Measurements from ENCODE around the gene ABCA4.
A peak's percentile ranks its signal among the peaks of the same experiment; 100 is the strongest.

The ABCA4 gene

DNA sequence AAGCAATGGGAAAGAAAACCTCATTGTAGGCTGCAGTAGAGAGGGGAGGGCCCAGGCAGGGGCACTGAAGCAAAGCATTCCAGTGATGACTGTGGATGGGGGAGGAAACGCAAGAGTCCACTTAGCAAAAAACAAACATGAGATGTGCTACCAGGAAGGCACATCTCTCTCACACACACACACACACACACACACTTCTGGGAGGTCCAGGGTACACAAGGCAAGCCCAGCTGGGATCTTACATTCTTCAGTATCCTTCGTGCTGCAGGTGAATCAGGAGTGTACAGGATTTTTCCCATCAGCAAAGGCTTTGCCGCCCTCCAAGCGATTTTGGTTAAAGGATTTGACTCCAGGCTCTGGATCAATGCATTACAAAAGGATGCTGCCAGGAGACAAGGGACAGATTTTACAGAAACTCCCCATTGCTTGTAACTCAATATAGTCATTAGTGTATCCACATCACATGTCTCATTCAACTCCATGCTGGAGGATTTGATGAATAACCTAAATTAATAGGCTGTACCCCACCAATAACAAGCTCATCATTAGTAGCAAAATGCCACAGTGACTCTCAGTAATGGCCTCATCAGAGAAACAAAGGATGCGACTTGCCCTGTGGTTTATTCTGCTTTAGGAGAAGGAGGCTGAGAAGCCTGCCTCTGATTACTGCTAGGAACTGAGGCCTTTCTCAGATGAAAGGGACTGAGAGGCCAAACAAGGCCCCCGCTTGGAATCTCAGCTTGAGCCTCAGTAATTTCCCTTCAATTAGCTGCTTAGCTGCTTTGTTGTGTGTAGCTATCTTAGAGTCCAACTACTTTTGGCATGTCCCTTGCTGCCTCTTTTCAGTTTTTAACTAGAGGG lies 41.6 kb downstream of the ABCA4 start:
- DNase-seq = no peak

DNA sequence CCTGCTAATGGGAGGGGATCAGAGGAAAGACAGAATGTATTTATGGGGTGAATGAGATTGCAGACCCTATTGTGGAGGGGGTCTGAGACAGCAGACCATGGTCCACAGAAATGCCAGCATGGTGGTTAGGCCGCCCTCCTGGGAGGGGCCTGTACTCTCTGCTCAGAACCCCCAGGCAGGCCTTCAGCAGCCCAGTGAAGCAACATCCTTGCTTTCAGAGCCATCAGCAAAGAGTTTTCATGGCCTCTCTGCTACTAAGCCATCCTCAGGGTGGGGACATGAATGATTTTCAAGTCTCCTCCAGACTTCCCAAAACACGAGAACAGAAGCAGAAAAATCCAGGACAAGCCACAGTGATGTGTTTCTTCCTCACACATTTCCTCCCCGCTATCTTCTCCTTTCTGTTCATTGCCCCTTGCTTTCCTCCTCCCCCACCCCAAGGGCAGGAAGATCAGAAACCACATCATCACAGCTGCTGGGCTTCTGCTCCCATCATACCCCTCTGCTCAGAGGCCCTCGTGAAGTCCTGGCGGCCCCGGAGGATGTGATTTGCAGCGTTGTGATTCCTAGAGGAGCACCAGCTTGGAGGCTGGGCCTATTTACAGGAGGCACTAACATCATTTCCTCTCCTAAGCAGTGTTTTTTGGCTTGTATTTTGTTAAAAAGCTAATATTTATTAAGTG lies 48.0 kb downstream of the ABCA4 start:
- no peak for DNase-seq

DNA sequence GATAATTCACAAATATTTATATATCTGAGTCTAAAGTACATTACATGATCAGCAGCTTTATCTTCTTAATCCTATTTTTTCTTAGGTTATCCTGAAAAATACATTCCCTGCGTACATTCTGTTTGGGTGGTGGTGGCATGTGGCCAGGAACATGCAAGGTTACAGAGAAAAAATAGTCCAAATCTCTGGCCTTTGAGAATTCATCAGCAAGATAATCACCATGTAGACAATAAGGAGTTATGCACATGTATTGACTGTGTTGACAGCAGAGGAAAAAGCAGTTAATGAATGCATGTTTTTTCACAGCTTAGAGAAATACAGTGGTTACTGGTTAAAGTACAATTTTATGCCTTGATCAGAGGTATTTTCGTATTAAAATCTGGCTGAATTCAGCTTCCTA lies 49.0 kb downstream of the ABCA4 start:
- no peak for DNase-seq

DNA sequence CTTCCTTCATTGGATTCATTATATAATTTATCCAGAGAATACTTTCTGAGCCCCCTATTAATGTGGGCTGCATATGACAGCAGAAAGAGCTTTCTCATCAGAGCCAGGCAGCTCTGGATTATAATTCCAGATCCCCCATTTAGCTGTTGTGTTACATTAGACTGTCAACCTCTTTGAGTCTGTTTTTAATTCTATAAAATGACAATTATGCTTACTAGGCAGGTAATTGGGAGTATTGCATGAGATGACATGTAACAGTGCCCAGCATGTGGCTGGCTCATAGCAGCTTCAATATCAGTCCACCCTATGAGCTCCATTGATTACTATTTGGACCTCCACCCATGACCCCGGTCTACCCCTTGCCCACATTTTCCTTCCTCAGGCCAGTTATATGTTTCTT lies 49.6 kb downstream of the ABCA4 start:
- DNase-seq = no peak

DNA sequence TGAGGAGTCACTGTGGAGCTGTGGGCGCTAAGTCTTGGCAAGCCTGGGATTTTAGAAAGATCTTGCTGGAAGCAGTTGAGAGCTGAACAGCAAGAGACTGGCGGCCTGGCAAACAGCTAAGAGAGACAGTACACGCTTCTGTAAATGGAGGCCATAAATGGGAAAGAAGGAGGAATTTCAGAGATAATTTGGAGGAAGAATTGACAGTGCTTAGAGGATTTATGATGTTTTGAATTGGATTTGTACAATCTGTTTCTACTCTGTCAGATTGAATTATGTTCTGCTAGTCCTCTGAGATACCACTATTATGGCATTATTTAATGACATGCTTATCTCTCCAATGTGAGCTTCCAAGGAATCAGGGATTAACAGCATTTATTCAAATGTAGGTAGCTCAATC lies 50.1 kb downstream of the ABCA4 start:
- no peak for DNase-seq

DNA sequence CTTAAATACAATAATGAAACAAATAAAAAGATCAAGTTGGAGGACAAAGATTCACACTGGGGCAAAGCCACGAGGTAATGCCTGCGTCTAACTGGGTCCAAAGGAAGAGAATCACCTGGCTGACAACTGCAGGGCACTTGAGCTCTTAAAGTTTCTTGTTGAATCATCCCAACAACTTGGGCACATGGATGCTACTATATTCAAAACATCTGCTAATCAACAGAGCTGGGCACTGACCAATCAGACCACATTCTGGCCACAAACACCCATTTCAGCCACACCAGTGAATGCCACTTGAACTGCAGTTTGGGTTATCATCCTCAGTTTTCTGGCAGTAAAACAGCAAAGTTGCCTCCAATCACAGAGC lies 51.0 kb downstream of the ABCA4 start:
- no peak for DNase-seq

DNA sequence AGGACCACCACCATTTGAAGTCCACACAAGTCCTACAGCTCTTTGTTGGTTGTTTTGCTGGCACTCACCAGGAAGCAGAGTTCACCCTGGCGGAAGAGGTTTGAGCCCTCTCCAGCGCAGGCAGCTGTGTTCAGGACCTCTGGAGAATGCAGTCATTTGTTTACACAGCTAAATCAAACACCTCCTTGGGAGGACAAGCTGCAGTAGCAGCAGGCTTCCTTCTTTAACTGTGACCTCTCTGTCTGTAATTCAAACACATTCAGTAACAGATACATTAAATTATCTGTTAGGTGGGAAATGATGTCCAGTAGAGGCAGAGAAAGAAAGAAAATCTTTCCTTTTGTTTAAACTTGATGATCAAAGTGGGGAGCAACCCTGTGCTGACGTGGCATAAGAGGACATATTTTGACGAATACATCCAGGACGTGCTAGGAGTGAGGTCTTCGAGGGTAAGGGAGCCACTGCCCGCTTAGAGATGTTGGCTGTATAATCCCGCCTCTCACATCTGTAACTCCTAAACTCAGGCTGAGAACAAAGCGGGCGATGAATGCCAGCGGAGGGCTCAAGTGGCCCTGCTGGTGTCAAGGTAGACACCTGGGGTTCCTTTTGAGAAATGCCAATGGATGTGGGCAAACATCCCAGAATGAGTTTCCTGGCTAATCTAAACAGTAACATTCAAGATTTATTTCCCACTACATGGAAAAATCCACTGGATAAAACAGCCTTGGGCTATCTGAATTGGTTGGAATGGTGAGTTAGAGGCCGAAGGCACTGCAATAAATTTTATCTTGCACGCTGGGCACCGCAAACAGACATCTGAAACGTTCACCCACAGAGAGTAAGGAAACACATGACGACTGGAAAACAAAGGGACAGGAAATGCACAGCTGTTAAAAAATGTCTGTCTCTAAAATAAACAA lies 51.7 kb downstream of the ABCA4 start:
- DNase-seq = peak; percentile 60

DNA sequence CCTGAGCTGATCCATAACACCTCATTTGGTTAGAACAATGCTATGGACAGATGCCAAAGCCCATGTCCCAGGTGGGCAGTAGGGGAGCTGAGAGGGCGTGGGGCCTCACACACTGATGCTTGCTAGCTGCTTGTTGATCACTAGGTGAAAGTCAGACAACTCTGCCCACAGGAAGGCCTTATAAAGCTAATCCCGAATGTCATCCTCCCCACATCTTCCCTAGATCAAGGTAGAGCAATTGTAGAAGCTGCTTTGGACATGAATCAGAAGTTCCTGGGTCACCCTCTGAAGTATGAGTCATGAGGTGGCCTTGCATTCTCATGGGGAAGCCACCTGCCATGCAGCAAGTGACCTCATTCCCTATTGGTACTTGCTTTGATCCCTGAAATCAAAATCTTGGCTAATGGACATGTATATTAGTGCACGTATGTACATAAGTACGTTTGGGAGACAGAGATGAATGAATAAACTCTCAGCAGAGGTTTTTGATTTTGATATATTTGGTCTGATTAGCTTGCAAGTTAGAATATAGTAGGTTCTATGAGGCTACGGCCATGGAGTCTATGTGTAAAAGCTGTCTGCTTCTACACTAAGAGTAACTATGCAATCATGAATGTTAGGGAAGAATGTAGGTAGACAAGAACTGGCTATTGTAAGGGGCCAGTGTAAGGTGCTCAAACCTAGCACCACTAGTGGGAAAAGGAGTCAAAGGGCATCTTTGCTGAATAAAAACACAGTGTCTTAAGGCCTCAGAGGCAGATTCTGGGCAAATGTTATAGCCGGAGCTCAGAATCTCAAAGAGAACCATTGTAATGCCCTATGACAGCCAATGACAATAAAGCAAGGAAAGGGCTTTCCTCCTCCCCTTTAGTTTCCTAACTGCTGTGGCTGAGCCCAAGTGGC lies 52.6 kb downstream of the ABCA4 start:
- DNase-seq = no peak

DNA sequence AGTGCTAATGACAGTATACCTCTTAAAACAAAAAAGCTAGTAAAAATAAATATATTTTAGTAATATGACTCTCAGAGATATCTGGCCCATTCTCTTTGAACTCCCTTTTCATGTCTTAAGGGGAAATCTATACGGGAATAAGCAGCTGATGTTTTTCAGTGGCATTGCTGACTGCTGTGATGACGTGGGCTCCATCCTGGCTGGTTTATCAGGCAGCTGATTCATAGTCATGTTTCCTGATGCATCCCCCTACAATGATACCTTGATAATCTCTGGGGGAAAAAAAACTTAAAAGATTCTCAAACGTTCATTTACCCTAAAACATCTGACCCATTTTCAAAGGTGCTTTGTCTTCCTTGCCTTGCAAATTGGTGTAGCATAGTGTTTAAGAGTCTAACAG lies 53.8 kb downstream of the ABCA4 start:
- DNase-seq = no peak

DNA sequence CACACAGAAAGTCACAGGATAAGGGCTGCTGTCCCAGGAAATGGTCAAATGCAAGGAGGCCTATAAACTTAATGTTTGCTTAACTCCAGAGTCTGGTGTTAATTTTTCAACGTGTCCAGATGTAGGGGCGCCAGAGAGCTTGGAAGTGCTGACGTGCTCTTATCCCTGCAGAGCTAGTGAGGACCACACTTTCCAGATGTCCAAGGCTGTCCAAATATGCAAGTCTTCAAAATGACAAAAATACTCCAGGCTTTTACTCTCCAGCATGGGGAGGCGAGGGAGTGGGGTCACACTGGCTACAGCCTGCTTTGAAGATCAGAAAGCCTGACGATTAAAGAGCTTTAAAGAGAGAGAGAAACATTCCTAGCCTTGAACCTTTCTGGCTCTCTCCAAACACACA lies 57.6 kb downstream of the ABCA4 start:
- no peak for DNase-seq

DNA sequence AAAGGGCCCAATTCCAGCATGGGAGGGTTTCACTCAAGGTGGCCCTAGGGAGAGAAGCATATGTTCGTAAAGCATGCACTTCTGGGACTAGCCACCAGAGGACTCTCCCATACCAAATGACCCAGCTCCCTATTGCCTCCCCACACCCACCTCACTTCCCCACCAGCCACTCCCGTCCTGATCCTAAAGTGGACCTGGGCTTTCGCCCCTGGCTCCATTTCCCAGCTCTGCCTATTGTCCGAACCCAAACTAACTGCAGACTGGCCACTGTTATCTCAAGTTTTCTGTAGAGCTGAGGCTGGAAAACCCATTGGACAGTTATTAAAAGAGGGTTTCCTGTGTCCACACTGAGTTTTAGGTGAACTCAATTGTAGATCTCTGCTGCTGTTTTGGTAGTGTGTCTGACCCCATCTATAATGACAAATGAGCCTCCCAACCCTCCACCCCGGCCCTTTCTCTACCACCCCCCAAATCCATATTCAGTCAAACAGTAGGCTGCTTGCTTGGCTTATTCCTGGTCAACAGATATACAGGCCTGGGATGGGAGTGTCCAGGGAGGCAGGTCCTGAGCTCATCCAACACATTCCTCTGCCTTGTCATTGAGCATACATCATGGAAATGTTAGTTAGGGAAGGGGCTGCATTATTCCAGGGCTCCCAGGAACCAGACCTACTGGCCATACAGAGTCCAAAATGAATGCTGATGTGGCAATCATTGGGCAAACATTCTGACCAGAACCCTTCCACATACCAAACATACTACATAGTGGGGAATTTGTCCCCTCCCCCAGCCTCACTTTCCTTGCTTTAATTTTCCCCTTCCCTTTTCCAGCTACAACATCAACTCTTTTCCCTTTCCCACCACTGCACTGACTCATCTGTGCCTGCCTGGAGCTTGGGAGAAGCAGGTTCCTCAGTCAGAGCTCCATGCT lies 59.2 kb downstream of the ABCA4 start:
- peak; percentile 30 for DNase-seq

DNA sequence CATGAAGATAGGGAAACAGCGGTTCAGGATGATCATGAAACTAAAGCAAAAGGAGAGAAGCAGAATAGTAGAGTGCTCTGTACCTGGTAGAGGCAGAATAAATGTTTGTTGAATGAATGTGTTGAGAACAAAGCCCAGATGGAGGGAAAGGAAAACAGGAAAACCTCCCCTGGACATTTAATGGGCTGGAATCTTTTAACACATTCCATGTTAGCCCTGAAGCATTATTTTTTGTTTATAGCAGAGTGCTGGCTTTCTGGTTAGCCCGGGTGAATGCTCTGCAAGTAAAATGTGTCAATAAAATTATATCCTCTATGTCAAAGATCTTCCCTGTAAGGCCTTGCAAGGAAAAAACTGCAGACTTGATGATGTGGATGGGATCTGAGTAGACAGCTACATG lies 60.2 kb downstream of the ABCA4 start:
- DNase-seq = no peak

DNA sequence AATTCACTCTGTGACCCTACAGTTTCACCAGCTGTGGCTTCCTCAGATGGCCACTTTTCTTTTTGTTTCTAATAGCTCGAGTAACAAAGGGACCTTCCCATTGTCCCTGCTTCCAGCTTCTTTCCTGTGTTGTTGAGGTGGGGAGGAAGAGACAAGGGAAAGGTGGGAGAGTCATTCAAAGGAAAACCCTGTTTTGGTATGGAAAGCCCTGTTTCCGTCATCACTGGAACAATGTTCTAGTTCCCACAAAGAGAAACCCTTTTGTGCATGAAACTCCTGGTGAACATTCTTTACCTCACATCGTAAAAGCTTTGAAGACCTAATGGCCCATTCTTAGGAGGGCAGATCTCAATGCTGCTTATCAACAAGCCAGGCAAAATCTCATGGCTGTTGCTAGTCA lies 62.2 kb downstream of the ABCA4 start:
- DNase-seq = no peak

DNA sequence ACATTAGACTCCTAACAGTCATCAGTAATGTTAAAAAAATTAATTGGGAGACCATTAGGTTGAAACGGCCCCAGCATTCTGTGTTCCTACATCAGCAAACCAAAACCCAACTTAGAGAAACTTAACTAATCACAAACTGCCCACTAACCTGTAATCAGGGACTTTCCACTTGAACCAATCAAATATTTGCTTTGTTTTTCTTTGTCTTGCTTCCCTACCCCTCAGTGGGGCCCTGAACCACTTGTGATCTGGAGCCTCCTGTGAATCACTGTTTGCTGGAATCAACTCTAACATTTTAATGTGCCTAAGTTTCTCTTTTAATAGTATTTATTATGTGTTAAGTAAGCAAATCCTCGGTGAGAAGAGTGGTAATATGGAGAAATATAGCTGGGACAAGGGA lies 64.0 kb downstream of the ABCA4 start:
- DNase-seq = no peak

DNA sequence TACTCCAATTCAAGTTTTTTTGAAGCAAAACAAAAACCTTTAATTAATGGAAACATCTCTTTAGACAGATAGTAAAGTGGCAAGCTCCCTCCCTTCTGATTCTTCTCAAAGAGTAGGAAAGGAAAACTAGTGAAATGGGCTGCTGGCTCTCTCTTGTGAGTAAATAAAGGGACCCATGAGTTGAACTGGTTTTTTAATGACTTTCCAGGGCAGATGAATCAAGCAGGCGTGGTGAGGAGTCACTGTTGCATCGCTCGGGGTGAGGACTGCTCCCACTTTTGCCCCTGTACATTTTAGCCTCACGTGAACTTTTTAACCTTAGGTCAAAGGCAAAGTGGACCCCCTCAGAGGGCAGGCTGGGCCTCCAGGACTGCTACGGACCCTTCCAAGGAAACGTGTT lies 64.8 kb downstream of the ABCA4 start:
- DNase-seq = no peak

DNA sequence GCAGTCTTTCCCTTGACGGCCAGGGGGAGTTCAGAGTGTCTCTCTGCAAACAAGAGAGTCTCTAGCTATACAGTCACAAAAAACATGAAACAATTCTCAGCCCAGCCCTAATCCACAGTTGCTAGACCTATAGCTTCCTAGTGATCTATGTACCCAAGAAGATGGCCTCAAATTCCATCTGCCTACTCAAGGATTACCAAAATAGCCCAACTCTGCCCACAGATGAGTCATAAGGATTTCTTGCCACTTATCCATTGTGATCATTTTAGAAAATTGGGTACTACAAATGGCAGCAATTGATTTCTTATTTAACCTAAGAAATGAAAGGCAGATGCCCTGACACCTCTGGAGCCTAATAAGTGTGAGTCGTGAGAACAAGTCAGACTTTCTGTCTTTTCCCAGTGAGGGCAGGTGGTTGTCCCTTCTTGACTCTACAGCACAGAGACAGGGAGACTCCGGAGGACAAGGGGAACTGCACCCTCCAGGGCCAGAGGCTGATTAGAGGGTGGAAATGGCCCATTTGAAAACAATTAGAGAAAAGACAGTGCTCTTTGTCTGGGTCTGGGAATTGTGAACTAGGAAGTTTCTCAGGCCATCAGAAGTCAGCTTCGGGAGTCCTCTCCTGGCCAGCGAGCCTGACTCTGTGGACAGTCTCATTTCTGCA lies 65.4 kb downstream of the ABCA4 start:
- no peak for DNase-seq

DNA sequence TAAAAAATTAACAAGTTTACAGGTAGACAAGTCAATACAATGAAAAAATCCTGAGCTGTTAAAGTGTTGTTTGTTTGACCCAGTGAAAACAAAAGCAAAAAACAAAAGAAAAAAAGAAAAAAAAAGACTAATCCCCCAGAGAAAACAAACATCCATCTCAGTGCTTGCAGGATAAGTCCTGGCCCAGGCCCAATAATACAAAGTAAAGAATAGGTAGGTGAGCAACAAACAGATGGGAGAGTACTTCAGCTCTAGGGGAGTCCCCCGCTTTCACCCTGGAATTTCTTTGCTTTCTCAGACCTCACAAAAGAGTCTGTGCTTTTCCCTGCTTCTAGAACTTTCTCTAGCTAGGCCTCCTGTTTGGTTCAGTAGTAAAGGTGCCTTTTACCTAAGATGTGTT lies 70.3 kb downstream of the ABCA4 start:
- DNase-seq = no peak

DNA sequence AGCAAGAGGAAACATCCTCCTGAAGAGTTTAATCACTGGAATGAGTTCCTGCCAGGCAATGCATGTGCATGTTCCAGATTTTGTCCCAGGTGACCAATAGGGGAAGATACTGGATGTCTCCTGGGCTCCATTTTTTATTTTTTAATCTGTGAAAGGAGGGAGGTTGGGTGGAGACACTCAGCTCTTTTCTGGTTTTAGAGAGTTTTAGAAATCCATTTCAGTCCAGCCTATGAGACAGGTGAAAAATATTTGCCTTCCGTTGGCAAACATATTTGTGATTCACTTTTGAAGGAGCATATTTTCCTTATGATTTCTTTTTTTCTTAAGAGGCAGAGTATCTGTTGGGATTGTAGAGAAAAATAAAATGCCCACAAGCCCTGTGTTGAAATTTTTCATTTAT lies 70.7 kb downstream of the ABCA4 start:
- DNase-seq = no peak

DNA sequence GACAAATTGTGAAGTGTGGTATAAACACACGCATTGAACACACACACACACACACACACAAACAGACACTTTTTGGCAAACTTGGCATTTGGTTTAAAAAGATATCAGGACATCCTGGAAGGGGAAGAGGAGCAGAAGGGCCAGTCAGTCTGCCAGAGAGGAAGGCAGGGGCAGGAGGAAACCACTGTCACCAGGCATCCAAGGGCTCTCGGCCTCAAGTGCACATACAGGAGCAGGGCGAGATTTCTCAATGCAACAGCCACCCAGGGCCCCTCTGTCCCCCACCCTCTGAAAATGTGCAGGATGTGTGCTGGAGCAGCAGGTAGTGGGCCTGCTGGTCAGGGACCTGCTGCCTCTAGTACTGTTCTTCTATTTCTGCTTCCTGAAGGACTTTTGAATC lies 71.2 kb downstream of the ABCA4 start:
- no peak for DNase-seq

DNA sequence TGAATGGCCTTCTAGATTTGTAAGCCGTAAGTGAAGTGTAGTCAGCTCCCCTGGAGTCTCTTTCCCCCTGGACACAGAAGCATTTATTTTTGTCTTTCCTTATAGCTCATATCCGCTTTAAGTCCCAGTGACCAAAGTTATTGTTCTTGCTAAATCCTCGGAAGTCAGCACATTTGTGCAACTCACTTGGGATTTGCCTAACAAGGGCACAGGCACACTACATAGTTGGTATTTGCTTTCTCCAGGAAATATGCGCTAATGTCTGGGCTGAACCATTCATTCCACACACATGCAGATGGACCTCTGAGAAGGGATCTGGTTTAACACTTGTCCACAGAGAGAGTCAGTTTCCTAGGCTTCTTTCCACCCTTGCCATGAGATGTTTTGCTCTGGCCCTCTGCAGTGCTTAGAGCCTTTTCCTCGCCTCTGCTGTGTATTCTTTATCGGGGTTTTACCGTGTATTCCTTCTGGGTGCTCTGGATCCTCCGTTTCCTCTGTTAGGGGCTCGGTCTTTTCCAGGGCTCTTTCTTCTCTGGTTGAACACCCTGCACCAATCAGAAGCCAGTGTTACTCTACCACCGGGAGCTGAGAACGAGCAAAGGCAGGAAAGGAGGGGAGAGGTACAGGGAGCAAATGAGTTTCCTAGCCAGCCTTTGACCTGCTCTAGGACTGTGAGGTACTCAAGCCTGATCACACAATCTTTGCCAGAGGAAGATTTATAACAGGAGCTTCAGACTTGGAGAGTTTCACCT lies 72.4 kb downstream of the ABCA4 start:
- DNase-seq = no peak
